ENCODE data around the gene DBN1. TPM values are rescaled to one million over a fixed set of nuclear protein-coding genes. Genes with fewer than 3 reads are reported as not detected.

Gene DBN1
- total and polyA plus RNA-seq, 2 experiments from 2014 or later: 106 to 290 TPM

GRCh38 chr5:177428574-177429217 is 44.7 kb downstream of the DBN1 start:
- H3K27me3 Mint-ChIP-seq (ENCODE audit: insufficient read depth, low read depth, poor library complexity): peaks cover 21% of the 10 kb centered on the region
- ATAC-seq (no peak), DNase-seq (ENCODE audit: low spot score) (no peak)
- H3K27me3 ChIP-seq (ENCODE audit: insufficient read depth): no peaks in the 10 kb centered on the region
- H3K4me2 ChIP-seq: no peak overlapping the region
- H3K36me3 ChIP-seq (ENCODE audit: insufficient read depth): no peaks in the 10 kb centered on the region; the same call in 1 of the 2 replicates
- H3K27ac Mint-ChIP-seq: peak overlapping the region; percentile 22; the same call in 1 of the 2 replicates
- no peak overlapping the region for H3K4me3 ChIP-seq
- H3F3A ChIP-seq (replicated peaks; ENCODE audit: low read depth): peaks cover 16% of the 10 kb centered on the region
- no peak overlapping the region for H2AFZ ChIP-seq
- peak overlapping the region; percentile 21; the same call in 2 of the 3 replicates for H3K4me3 Mint-ChIP-seq
- TF ChIP-seq EZH2 (IDR thresholded peaks at IDR 0.05; ENCODE audit: low read depth, unreplicated experiment) (no peak), CREB1 (CRISPR knock-in tag; IDR thresholded peaks at IDR 0.05; ENCODE audit: low read depth) (no peak), ETS1 (IDR thresholded peaks at IDR 0.05) (no peak), CTCF (conservative IDR thresholded peaks at IDR 0.05; ENCODE audit: low read depth in 2 of 2) (no peak), ZNF114 (CRISPR knock-in tag; IDR thresholded peaks at IDR 0.05) (no peak), EZH2phosphoT487 (IDR thresholded peaks at IDR 0.05; ENCODE audit: unreplicated experiment) (no peak), NANOG (IDR thresholded peaks at IDR 0.05; ENCODE audit: borderline replicate concordance) (no peak), STAT1 (IDR thresholded peaks at IDR 0.05; ENCODE audit: unreplicated experiment) (no peak), ZNF331 (CRISPR knock-in tag; IDR thresholded peaks at IDR 0.05; ENCODE audit: low read depth) (no peak), POLR2AphosphoS5 (IDR thresholded peaks at IDR 0.05; ENCODE audit: low read depth) (no peak), JUNB (IDR thresholded peaks at IDR 0.05; ENCODE audit: unreplicated experiment) (no peak)
- TF ChIP-seq, protein P1, sequence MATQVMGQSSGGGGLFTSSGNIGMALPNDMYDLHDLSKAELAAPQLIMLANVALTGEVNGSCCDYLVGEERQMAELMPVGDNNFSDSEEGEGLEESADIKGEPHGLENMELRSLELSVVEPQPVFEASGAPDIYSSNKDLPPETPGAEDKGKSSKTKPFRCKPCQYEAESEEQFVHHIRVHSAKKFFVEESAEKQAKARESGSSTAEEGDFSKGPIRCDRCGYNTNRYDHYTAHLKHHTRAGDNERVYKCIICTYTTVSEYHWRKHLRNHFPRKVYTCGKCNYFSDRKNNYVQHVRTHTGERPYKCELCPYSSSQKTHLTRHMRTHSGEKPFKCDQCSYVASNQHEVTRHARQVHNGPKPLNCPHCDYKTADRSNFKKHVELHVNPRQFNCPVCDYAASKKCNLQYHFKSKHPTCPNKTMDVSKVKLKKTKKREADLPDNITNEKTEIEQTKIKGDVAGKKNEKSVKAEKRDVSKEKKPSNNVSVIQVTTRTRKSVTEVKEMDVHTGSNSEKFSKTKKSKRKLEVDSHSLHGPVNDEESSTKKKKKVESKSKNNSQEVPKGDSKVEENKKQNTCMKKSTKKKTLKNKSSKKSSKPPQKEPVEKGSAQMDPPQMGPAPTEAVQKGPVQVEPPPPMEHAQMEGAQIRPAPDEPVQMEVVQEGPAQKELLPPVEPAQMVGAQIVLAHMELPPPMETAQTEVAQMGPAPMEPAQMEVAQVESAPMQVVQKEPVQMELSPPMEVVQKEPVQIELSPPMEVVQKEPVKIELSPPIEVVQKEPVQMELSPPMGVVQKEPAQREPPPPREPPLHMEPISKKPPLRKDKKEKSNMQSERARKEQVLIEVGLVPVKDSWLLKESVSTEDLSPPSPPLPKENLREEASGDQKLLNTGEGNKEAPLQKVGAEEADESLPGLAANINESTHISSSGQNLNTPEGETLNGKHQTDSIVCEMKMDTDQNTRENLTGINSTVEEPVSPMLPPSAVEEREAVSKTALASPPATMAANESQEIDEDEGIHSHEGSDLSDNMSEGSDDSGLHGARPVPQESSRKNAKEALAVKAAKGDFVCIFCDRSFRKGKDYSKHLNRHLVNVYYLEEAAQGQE (IDR thresholded peaks at IDR 0.05; ENCODE audit: unreplicated experiment): no peak
- TF ChIP-seq, protein P2, sequence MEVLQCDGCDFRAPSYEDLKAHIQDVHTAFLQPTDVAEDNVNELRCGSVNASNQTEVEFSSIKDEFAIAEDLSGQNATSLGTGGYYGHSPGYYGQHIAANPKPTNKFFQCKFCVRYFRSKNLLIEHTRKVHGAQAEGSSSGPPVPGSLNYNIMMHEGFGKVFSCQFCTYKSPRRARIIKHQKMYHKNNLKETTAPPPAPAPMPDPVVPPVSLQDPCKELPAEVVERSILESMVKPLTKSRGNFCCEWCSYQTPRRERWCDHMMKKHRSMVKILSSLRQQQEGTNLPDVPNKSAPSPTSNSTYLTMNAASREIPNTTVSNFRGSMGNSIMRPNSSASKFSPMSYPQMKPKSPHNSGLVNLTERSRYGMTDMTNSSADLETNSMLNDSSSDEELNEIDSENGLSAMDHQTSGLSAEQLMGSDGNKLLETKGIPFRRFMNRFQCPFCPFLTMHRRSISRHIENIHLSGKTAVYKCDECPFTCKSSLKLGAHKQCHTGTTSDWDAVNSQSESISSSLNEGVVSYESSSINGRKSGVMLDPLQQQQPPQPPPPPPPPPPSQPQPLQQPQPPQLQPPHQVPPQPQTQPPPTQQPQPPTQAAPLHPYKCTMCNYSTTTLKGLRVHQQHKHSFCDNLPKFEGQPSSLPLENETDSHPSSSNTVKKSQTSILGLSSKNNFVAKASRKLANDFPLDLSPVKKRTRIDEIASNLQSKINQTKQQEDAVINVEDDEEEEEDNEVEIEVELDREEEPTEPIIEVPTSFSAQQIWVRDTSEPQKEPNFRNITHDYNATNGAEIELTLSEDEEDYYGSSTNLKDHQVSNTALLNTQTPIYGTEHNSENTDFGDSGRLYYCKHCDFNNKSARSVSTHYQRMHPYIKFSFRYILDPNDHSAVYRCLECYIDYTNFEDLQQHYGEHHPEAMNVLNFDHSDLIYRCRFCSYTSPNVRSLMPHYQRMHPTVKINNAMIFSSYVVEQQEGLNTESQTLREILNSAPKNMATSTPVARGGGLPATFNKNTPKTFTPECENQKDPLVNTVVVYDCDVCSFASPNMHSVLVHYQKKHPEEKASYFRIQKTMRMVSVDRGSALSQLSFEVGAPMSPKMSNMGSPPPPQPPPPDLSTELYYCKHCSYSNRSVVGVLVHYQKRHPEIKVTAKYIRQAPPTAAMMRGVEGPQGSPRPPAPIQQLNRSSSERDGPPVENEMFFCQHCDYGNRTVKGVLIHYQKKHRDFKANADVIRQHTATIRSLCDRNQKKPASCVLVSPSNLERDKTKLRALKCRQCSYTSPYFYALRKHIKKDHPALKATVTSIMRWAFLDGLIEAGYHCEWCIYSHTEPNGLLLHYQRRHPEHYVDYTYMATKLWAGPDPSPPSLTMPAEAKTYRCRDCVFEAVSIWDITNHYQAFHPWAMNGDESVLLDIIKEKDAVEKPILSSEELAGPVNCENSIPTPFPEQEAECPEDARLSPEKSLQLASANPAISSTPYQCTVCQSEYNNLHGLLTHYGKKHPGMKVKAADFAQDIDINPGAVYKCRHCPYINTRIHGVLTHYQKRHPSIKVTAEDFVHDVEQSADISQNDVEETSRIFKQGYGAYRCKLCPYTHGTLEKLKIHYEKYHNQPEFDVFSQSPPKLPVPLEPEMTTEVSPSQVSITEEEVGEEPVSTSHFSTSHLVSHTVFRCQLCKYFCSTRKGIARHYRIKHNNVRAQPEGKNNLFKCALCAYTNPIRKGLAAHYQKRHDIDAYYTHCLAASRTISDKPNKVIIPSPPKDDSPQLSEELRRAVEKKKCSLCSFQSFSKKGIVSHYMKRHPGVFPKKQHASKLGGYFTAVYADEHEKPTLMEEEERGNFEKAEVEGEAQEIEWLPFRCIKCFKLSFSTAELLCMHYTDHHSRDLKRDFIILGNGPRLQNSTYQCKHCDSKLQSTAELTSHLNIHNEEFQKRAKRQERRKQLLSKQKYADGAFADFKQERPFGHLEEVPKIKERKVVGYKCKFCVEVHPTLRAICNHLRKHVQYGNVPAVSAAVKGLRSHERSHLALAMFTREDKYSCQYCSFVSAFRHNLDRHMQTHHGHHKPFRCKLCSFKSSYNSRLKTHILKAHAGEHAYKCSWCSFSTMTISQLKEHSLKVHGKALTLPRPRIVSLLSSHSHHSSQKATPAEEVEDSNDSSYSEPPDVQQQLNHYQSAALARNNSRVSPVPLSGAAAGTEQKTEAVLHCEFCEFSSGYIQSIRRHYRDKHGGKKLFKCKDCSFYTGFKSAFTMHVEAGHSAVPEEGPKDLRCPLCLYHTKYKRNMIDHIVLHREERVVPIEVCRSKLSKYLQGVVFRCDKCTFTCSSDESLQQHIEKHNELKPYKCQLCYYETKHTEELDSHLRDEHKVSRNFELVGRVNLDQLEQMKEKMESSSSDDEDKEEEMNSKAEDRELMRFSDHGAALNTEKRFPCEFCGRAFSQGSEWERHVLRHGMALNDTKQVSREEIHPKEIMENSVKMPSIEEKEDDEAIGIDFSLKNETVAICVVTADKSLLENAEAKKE (CRISPR knock-in tag; IDR thresholded peaks at IDR 0.05): no peak
- no peaks in the 10 kb centered on the region; the same call in 2 of the 3 replicates for H3K9me3 Mint-ChIP-seq
- H3K36me3 Mint-ChIP-seq (ENCODE audit: low read depth): peaks cover 10% of the 10 kb centered on the region; the same call in 2 of the 3 replicates
- H4K20me1 ChIP-seq (replicated peaks; ENCODE audit: insufficient read depth): peaks cover 13% of the 10 kb centered on the region
- peaks cover 21% of the 10 kb centered on the region for H3K79me2 ChIP-seq (replicated peaks; ENCODE audit: insufficient read depth)
- H3K27ac ChIP-seq (ENCODE audit: low read depth): no peak overlapping the region
- H3K9me2 ChIP-seq (ENCODE audit: insufficient read depth): no peaks in the 10 kb centered on the region
- H3K4me1 ChIP-seq (ENCODE audit: insufficient read depth): peaks cover 20% of the 10 kb centered on the region
- H3K4me1 Mint-ChIP-seq: peaks cover 24% of the 10 kb centered on the region
